DMS53 treated with DMSO at 0.1 percent for 48 hours (cell line): Measurements from ENCODE around the gene NEMF.
"Not testable (repeated sequence)": the region's sequence is repeated elsewhere in the genome, so short reads cannot be mapped to it uniquely, and the experiment has no call there.

ENCODE experiments used
- DNase-seq: peaks from one replicate; lab custom pipeline; 2025; ENCODE audit not compliant: unreplicated experiment; lab: John Stamatoyannopoulos, UW

The NEMF gene

GRCh38 chr14:49754570-49755097 is 98.0 kb downstream of the NEMF start:
- no peak for DNase-seq

GRCh38 chr14:49746476-49746875 is 106.1 kb downstream of the NEMF start:
- DNase-seq, result not testable (repeated sequence)

GRCh38 chr14:49745191-49745590 is 107.4 kb downstream of the NEMF start:
- DNase-seq, result no peak

- not testable (repeated sequence) for DNase-seq
These were observed 116.9 kb downstream of the NEMF start for GRCh38 chr14:49735669-49736068.

- no peak for DNase-seq
These were observed 118.8 kb downstream of the NEMF start for GRCh38 chr14:49733836-49734235.

GRCh38 chr14:49732896-49733295 is 119.7 kb downstream of the NEMF start:
- DNase-seq, result no peak
